DMS 273 (cell line): ENCODE data around the gene EFCAB10.

Source experiments
- DNase-seq: peaks from one replicate; lab custom pipeline; 2025; ENCODE audit not compliant: unreplicated experiment; lab: John Stamatoyannopoulos, UW

The EFCAB10 gene

DNA sequence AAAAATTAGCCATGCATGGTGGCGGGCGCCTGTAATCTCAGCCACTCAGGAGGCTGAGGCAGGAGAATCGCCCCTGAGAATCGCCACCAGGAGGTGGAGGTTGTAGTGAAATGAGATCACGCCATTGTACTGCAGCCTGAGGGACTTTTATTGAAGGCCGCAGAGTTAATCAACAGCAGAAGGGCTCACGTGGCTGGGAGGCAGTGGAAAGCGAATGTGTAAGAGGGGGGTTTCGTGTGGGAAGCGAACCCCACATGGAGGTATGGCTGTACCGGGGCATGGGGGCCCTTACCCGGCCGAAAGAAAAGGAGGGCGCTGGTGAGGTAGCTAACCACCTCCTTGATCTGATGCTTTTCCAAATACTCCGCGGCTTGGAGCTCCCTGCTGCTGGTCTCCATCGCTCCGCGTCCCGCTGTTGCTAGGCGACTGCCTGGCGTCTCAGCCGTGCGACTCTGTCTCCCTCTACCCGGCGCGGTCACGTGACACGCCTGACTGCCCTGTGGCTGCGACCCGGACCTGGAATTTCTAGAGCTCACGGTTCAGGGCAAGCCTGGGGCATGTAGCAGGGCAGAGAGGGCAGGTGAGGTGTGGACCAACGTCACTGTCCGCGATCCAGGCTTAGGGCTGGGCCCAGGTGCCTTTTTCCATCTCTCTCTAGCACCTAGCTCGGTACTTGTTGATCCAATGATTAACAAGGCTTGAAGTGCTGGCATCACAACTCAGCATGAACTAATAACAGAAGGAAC, at the start of gene EFCAB10:
EFCAB10 (minus strand) TSS at position 428 of the 746 bp plus-strand sequence; CDS start at position 398, 30 bp downstream.
- peak; percentile 96 for DNase-seq

DNA sequence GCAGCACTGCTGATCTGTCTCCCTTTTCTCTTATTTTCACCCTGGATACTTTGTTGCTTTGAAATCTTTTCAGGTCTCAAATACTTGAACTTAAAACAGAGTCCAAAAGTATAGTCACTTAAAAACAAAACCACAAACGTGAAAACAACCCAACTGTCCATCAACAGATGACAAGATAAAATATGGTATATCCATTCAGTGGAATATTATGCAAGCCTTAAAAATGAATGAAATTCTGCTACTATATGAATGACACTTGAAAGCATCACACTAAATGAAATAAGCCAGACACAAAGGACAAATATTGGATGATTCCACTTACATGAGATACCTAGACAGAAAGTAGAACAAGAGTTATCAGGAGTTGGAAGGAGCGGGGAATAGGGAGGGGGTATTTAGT, 44.7 kb upstream of the EFCAB10 start:
- DNase-seq = no peak

DNA sequence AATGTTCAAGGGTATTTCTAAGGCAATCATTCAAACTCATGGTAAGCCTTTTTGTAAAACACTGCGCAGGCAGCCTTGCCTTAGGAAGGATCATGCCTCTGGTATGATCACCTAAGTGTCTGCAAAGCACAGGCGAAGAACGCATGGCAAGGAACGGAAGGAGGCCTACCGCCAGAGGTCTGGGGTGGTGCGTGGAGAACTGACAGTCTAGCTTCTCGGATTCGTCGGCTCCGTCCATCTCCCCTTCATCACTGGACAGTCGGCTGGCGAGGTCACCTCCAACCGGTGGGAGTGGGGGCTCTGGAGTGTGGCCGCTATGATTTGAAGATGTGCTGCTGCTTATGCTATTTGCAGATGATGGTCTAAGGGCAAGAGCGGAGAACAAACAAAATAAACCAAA, 42.6 kb upstream of the EFCAB10 start:
- DNase-seq = no peak

GRCh38 chr7:105623378-105623777, 42.1 kb upstream of the EFCAB10 start:
- DNase-seq = peak; percentile 48

GRCh38 chr7:105622106-105622731, 40.9 kb upstream of the EFCAB10 start:
- DNase-seq = peak; percentile 42

DNA sequence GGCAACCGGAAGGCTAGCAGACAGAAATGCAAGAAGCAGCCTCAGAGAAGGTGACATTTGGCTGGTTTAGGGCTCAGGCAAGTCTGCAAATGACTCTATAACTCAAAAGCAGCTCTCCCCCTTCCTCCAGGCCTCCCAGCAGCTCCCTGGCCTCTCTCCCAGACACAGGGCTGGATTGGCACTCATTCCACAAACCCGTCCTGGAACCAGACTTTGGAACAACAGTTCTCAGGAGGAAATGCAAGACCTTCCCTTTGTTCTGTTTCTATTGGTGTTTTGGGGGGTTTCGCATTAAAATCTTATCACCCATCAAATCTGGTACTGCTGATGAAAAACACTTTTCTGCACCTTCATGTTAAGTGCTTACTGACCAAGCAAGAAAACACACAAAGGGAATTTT, 40.3 kb upstream of the EFCAB10 start:
- DNase-seq = peak; percentile 63

DNA sequence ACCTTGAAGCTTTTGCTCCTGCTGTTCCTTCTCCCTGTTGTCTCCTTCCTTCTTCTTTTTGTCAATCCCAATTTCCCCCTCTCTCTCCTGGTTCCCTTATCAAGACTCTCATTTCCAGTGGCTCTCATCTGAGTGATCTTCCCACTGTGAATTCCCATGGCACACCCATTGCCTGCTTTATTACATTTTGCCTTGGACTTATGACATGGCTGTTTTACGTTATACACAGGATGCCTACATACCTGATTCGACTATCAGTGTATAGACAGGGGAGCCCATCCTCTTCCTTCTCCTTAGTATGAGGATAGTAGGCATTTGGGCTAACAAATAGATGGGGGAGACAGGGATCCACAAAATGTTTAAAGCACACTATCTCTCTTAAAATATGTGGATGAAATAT, 39.9 kb upstream of the EFCAB10 start:
- DNase-seq = no peak

GRCh38 chr7:105619590-105619989, 38.3 kb upstream of the EFCAB10 start:
- no peak for DNase-seq

GRCh38 chr7:105618016-105618296, 36.7 kb upstream of the EFCAB10 start:
- DNase-seq = peak; percentile 86

GRCh38 chr7:105617280-105618015, 36.2 kb upstream of the EFCAB10 start:
- DNase-seq = peak; percentile 86

GRCh38 chr7:105614341-105614840, 33.1 kb upstream of the EFCAB10 start:
- DNase-seq = no peak

DNA sequence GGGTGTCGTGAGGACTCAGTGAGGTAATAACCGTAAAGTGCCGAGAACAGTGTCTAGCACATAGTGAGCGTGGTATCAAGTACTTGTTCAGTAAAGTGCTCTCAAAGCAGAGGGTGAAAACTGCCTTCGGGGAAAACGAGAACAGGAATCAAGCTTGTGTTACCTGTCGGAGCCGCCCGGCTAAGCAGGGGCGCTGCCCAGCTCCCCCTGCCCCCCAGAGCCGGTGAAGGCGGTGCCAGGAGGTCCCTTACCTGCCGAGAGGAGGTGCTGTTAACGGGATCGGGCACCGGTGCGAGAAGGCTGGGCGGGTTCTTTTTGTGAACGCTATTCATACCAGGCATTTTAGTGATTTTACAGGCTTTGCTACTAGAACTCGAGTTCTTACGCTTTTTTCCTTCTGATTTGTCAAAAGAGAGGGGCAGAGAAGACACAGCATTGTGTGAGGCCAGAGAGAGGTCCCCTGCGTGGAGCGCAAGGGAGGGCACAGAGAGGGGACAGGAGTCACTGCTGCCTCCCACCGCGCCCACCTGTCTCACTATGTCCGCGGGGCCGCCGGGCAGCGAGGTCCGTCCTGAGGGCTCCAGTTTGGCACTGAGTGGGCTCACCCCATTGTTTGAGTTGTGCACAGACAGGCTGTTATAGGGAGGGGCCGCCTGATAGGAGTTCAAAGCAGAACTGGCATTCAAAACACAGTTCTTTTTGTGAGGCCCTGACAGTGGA, 32.5 kb upstream of the EFCAB10 start:
- no peak for DNase-seq

DNA sequence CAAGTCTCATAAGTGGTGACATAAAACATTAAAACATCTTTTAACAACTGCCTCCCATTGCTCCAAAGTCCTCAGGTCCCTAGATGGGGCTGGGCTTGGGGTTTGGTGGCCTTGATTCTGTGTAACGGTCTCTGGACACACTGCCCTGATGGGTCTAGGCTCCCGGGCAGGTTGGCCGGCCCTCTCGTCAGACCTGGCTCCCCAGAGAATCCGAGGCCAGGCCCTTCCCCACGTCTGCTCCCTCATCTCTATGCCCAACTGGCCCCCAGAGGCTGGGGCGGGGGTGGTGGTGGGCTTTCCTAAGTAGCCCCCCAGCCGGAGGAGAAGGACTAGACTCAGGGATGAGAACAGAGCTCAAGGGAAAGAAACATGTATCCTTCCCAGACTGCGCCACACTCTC, 31.5 kb upstream of the EFCAB10 start:
- DNase-seq = no peak

DNA sequence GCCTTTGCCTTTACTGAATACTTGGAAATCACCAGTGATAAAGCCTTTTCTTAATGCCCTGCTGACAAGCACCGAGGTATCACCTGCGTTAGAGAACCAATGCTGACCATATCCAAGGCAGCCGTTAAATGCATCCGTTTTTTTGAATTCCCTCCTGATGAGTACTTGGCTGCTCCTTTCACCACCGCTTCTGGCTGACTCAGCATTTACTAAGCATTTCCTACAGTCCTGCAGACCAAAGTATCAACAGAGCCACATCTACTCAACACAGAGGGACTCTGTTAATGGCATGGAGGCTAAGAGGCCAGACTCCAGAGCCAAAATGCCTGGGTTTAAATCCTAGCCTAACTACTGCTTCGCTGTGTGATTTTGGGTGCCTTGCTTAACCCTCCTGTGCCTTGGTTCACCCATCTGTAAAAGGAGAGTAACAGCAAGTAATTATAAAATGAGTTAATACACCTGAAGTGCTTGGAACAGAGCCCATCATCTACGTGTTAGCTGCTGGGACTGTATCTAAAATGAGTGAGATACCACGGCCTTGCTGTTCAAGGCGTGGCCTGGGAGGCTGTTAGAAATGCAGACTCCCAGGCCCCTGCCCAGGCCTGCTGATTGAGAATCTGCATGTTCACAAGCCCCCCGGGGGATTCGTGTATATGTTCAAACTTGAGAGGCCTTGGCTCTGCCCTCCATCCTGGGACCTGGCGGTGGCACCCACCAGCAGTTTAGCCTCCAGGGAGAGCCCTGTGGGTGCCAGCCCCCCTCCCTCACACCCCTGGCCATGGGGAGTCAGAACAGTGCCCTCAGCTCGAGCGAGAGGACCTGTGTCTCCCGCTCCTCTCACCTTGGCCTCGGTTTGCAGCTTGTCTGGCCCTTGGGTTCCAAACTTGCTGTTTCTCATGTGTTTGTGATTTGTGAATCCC, 30.8 kb upstream of the EFCAB10 start:
- DNase-seq = no peak

DNA sequence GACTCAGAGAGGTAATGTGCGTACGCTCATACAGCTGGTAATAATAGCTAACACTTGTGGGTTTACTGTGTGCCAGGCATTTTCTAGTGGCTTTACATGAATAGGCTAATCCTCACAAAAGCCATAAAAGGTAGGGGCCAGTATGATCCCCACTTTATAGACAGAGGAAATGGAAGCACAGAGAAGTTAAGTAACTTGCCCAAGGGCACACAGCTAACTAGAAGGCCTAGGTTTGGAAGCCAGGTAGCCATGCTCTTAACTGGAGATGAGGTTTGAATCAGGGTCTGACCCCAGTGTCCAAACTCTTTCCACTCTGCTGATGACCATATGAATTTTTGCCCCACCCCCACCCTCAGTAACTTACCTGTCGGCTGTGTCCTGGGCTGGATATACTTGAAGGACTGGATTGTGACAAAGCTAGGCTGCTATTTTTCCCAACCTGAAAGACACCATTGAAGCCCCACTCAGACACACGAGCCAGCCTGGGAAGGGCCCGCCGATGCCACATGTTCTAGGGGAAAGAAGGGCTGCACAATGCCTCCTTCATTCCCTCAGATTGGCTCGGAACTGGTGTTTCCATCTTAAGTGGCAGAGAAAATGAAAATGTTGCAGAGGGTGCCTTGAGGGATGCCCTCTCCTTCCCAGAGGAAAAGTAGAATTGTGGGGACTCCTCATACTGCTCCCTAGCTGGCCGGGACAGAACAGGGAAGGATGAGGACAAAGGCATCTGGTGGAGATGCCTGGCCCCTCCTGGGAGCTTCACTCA, 29.1 kb upstream of the EFCAB10 start:
- no peak for DNase-seq

- no peak for DNase-seq
Measured at GRCh38 chr7:105602325-105603305, 21.3 kb upstream of the EFCAB10 start.

- no peak for DNase-seq
Measured at GRCh38 chr7:105600720-105601550, 19.6 kb upstream of the EFCAB10 start.

DNA sequence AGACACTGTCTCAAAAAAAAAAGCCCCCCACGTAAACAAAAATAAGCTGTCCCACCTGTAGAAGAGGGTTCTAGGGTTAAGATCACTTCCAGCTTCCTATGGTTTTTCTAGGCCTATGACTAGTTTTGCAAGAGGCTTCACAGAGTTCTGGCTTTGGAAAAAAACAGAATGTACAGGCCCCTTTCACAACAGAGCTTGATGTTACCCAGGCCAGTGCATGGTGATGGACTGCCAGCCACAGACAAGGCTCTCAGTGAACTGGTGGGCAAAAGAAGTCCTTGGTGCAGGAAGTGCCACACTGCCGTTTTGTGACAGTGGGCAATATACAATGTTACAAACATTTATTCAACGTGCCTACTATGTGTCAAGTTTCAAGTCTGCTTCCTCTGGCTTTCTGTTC, 18.3 kb upstream of the EFCAB10 start:
- DNase-seq = no peak
